ENCODE data around the gene LILRB4.
A peak's percentile ranks its signal among the peaks of the same experiment; 100 is the strongest.
"Not testable (repeated sequence)": the region's sequence is repeated elsewhere in the genome, so short reads cannot be mapped to it uniquely, and the experiment has no call there.

- not testable (repeated sequence) for TF ChIP-seq EZH2 (IDR thresholded peaks at IDR 0.05; ENCODE audit: borderline replicate concordance, low read depth, low read length, severe bottlenecking); POLR2A (IDR thresholded peaks at IDR 0.05; ENCODE audit: low read depth, low read length)
- peak; percentile 30 to 61 for TF ChIP-seq CTCF (IDR thresholded peaks at IDR 0.05; ENCODE audit: extremely low read depth in 1 of 2, insufficient read depth in 1 of 2, low read depth in 1 of 2, low read length in 2 of 2)
Measured at GRCh38 chr19:54676210-54676834, 13.5 kb downstream of the LILRB4 start.
